IMR-90 (cell line): Measurements from ENCODE around the gene OSBP2. TPM values are rescaled to one million over a fixed set of nuclear protein-coding genes. Genes with fewer than 3 reads are reported as not detected.

Source experiments
- ATAC-seq: fragments of 200-7000 bp; cut with Tn5 transposase; 2 replicates; pipeline ENCODE4 v1.9.1; 2020; ENCODE audit warnings: low read depth, mild to moderate bottlenecking, moderate library complexity
- BruUV-seq: library from RNA; stranded (reverse); fragments of 400-500 nt; replicated peaks from 2 replicates; lab custom pipeline; 2021; lab: Mats Ljungman, UMichigan
- CTCF ChIA-PET: fragments of 300-600 bp; formaldehyde crosslinking; extraction: SDS; loops from one replicate; lab custom pipeline; 2021; ENCODE audit warnings: antibody characterized with exemption; lab: Yijun Ruan, JAX
- POLR2A ChIA-PET: fragments of 300-600 bp; sonication (Branson Sonifier 250); formaldehyde crosslinking; loops from one replicate; lab custom pipeline; 2022; ENCODE audit warnings: antibody characterized with exemption; ENCODE audit not compliant: unreplicated experiment; lab: Charles Lee
- DNase-seq: peaks from one replicate; pipeline ENCODE4 v3.0.0; 2013
- H2AFZ ChIP-seq: replicated peaks from 2 replicates; pipeline ENCODE3; 2013; ENCODE audit warnings: low read length, mild to moderate bottlenecking; ENCODE audit not compliant: poor library complexity
- H2AK5ac ChIP-seq: 2 replicates; pipeline ENCODE4 v1.6.1; 2013; ENCODE audit warnings: low read depth, low read length, inconsistent platforms
- H2AK9ac ChIP-seq: replicated peaks from 2 replicates; pipeline ENCODE3; 2013; ENCODE audit warnings: mild to moderate bottlenecking, low read depth, low read length, moderate library complexity; ENCODE audit not compliant: poor library complexity
- H2BK120ac ChIP-seq: 2 replicates; pipeline ENCODE4 v1.6.1; 2013; ENCODE audit warnings: low read depth, low read length, inconsistent platforms
- H2BK15ac ChIP-seq: 3 replicates; pipeline ENCODE4 v1.6.1; 2013; ENCODE audit warnings: low read depth, low read length, inconsistent platforms
- H2BK20ac ChIP-seq: 2 replicates; pipeline ENCODE4 v1.6.1; 2013; ENCODE audit warnings: low read depth, mild to moderate bottlenecking, inconsistent platforms, low read length, moderate library complexity
- H2BK5ac ChIP-seq: 2 replicates; pipeline ENCODE4 v1.6.1; 2013; ENCODE audit warnings: mild to moderate bottlenecking, low read depth, low read length, inconsistent platforms; ENCODE audit not compliant: poor library complexity, severe bottlenecking
- H3K14ac ChIP-seq: replicated peaks from 2 replicates; pipeline ENCODE4 v1.6.1; 2013; ENCODE audit warnings: low read depth, low read length, inconsistent platforms
- H3K18ac ChIP-seq: 2 replicates; pipeline ENCODE4 v1.6.1; 2013; ENCODE audit warnings: low read depth, low read length, control low read depth
- H3K23ac ChIP-seq: 2 replicates; pipeline ENCODE4 v1.6.1; 2013; ENCODE audit warnings: low read depth, low read length, inconsistent platforms
- H3K27ac ChIP-seq: 2 replicates; pipeline ENCODE4 v1.5.1; 2013; ENCODE audit warnings: mild to moderate bottlenecking, control low read depth, low read length; ENCODE audit not compliant: insufficient read depth
- H3K27me3 ChIP-seq: 2 replicates; pipeline ENCODE4 v1.6.1; 2013; ENCODE audit warnings: low read length; ENCODE audit not compliant: control insufficient read depth, insufficient read depth
- H3K36me3 ChIP-seq: 2 replicates; pipeline ENCODE4 v1.6.1; 2013; ENCODE audit warnings: low read length, mixed read lengths; ENCODE audit not compliant: control insufficient read depth, insufficient read depth
- H3K4ac ChIP-seq: 2 replicates; pipeline ENCODE4 v1.6.1; 2013; ENCODE audit warnings: low read depth, low read length, inconsistent platforms
- H3K4me1 ChIP-seq: 2 replicates; pipeline ENCODE4 v1.6.1; 2013; ENCODE audit warnings: low read length, mixed read lengths; ENCODE audit not compliant: control insufficient read depth, insufficient read depth
- H3K4me2 ChIP-seq: 2 replicates; pipeline ENCODE4 v1.6.1; 2013; ENCODE audit warnings: low read depth, mild to moderate bottlenecking, control low read depth, low read length, moderate library complexity
- H3K4me3 ChIP-seq: 2 replicates; pipeline ENCODE4 v1.5.1; 2013; ENCODE audit warnings: low read depth, mild to moderate bottlenecking, control low read depth, low read length, moderate library complexity; ENCODE audit not compliant: insufficient read depth
- H3K56ac ChIP-seq: 2 replicates; pipeline ENCODE4 v1.6.1; 2013; ENCODE audit warnings: low read length, inconsistent platforms; ENCODE audit not compliant: insufficient read depth; ENCODE audit errors: extremely low read depth
- H3K79me1 ChIP-seq, 2 experiments: 2 replicates each; pipeline ENCODE4 v1.6.1; 2013; ENCODE audit warnings: low read length in 2 of 2, inconsistent platforms in 1 of 2, low read depth in 1 of 2
- H3K9ac ChIP-seq: 2 replicates; pipeline ENCODE4 v1.6.1; 2013; ENCODE audit warnings: low read depth, low read length, control low read depth
- H3K9me1 ChIP-seq: 2 replicates; pipeline ENCODE4 v1.6.1; 2013; ENCODE audit warnings: low read length, inconsistent platforms; ENCODE audit not compliant: insufficient read depth
- H3K9me3 ChIP-seq: 2 replicates; pipeline ENCODE4 v1.6.1; 2013; ENCODE audit warnings: low read length; ENCODE audit not compliant: control insufficient read depth, insufficient read depth
- H4K20me1 ChIP-seq: 2 replicates; pipeline ENCODE4 v1.6.1; 2013; ENCODE audit warnings: low read length, inconsistent platforms; ENCODE audit not compliant: insufficient read depth
- H4K5ac ChIP-seq: 2 replicates; pipeline ENCODE4 v1.6.1; 2013; ENCODE audit warnings: mild to moderate bottlenecking, low read depth, low read length, control low read depth
- H4K8ac ChIP-seq, 2 experiments: 2 replicates each; pipeline ENCODE4 v1.6.1; 2013; ENCODE audit warnings: low read depth in 2 of 2, low read length in 2 of 2, control low read depth in 1 of 2, inconsistent platforms in 1 of 2
- H4K91ac ChIP-seq: 2 replicates; pipeline ENCODE4 v1.6.1; 2013; ENCODE audit warnings: low read depth, low read length, inconsistent platforms; ENCODE audit not compliant: insufficient read depth
- MXI1 ChIP-seq: IDR thresholded peaks from 2 replicates; pipeline ENCODE4 v1.6.1; 2012; ENCODE audit warnings: low read depth, mild to moderate bottlenecking, low read length, moderate library complexity, borderline replicate concordance
- POLR2A ChIP-seq: IDR thresholded peaks from 2 replicates; pipeline ENCODE4 v1.6.1; 2012; ENCODE audit warnings: mild to moderate bottlenecking, low read depth, low read length
- RFX5 ChIP-seq: IDR thresholded peaks from 2 replicates; pipeline ENCODE4 v1.8.0; 2012; ENCODE audit warnings: low read depth, mild to moderate bottlenecking, low read length, moderate library complexity
- WGBS, 2 experiments: methylation state at CpG; one replicate each; pipeline versions ENCODE4 v1.1.5 to v1.1.7; 2013; ENCODE audit warnings: missing lambda C conversion rate in 2 of 2; ENCODE audit not compliant: insufficient read length in 1 of 2; ENCODE audit errors: extremely low coverage in 2 of 2; 5-methylcytosine and 5-hydroxymethylcytosine counted together
- dilution Hi-C: fragments of 300-500 bp; cut with HindIII; formaldehyde crosslinking; loops from one replicate; pipeline ENCODE4 v1.14.3; 2018; ENCODE audit warnings: low sequenced_read_pairs; ENCODE audit not compliant: unreplicated experiment
- in situ Hi-C: fragments of 300-500 bp; cut with MboI; formaldehyde crosslinking; loops from 3 replicates; pipeline ENCODE4 v1.14.3; 2019; ENCODE audit warnings: low sequenced_read_pairs, inconsistent platforms, mixed read lengths
- intact Hi-C: fragments of 100-400 bp; cut with micrococcal nuclease; formaldehyde crosslinking; loops from 2 replicates; pipeline ENCODE4 v1.10.0; 2022
- polyA plus RNA-seq, 3 experiments: library from polyadenylated mRNA; depleted of rRNA; stranded (reverse); fragments of >200 nt; gene quantifications; 2 replicates each; pipeline ENCODE4 v1.2.3, GENCODE V29; 2012; ENCODE audit warnings: low replicate concordance in 1 of 3
- total RNA-seq: library from RNA; depleted of rRNA; stranded (reverse); fragments of >200 nt; gene quantifications from 2 replicates; pipeline ENCODE4 v1.2.3, GENCODE V29; 2012
- TF ChIP-seq, protein P1 (sequence below): conservative IDR thresholded peaks from 2 replicates; pipeline ENCODE4 v1.5.1; 2012; ENCODE audit warnings: mild to moderate bottlenecking, low read depth, low read length, improper control_type of control experiment

Gene OSBP2
- total and polyA plus RNA-seq, 2 of the 4 experiments (the other 2 are of a cell fraction), result 1.8 to 2.2 TPM

DNA sequence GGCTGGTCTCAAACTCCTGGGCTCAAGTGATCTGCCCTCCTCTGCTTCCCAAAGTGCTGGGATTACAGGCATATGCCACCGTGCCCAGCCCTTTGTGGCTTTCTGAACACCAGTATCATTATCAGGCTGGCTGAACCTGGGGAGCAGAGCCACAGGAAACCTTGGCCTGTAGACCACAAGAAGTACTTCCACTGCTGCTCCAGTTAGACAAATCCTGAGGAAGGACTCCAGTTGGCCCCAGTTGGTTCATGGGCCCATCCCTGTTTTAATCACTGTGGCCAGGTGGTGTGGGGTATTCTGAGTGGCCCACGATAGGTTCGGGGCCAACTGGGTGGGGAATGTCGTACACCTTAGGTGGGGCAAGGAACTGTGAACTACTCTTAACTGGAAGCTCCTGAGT lies 21.5 kb upstream of the OSBP2 start:
- no peak overlapping the region for H4K8ac ChIP-seq
- no peaks in the 10 kb centered on the region for H3K79me1 ChIP-seq
- no peak overlapping the region for H2AFZ ChIP-seq
- H4K91ac ChIP-seq, result no peak overlapping the region
- H3K4ac ChIP-seq, result no peak overlapping the region
- TF ChIP-seq RFX5 (no peak), POLR2A (no peak), MXI1 (no peak)
- TF ChIP-seq, protein P1, sequence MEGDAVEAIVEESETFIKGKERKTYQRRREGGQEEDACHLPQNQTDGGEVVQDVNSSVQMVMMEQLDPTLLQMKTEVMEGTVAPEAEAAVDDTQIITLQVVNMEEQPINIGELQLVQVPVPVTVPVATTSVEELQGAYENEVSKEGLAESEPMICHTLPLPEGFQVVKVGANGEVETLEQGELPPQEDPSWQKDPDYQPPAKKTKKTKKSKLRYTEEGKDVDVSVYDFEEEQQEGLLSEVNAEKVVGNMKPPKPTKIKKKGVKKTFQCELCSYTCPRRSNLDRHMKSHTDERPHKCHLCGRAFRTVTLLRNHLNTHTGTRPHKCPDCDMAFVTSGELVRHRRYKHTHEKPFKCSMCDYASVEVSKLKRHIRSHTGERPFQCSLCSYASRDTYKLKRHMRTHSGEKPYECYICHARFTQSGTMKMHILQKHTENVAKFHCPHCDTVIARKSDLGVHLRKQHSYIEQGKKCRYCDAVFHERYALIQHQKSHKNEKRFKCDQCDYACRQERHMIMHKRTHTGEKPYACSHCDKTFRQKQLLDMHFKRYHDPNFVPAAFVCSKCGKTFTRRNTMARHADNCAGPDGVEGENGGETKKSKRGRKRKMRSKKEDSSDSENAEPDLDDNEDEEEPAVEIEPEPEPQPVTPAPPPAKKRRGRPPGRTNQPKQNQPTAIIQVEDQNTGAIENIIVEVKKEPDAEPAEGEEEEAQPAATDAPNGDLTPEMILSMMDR, result no peak
- no peak overlapping the region for H3K56ac ChIP-seq
- in situ Hi-C loops, result no loop called here
- intact Hi-C loops, result no loop called here
- H3K4me1 ChIP-seq, result no peaks in the 10 kb centered on the region
- H2AK5ac ChIP-seq, result no peak overlapping the region
- no peaks in the 10 kb centered on the region for H3K9me3 ChIP-seq
- H2BK15ac ChIP-seq, result no peak overlapping the region
- no peak overlapping the region for H3K18ac ChIP-seq
- ATAC-seq (no peak), DNase-seq (no peak)
- POLR2A ChIA-PET, result no interaction called here
- H2AK9ac ChIP-seq, result no peak overlapping the region
- H3K36me3 ChIP-seq, result no peaks in the 10 kb centered on the region
- H3K27me3 ChIP-seq, result peaks cover 2% of the 10 kb centered on the region
- H3K4me3 ChIP-seq, result no peak overlapping the region
- 0 out of 2 replicates have a peak, but pooled peaks cover 4% of the 10 kb centered on the region for H3K9me1 ChIP-seq
- no peak overlapping the region for H3K9ac ChIP-seq
- H4K20me1 ChIP-seq, result no peaks in the 10 kb centered on the region
- no peak overlapping the region for H2BK120ac ChIP-seq
- no peak overlapping the region for H3K23ac ChIP-seq
- CTCF ChIA-PET, result no interaction called here
- H3K27ac ChIP-seq, result no peak overlapping the region
- BruUV-seq, result no TSS peak
- H4K5ac ChIP-seq, result no peak overlapping the region
- dilution Hi-C loops, result no loop called here
- no peak overlapping the region for H2BK20ac ChIP-seq
- no peak overlapping the region for H3K14ac ChIP-seq
- no peak overlapping the region for H2BK5ac ChIP-seq
- no peak overlapping the region for H3K4me2 ChIP-seq
- WGBS, 2 experiments, result no CpG with 5 or more reads among the region's 4 CpGs
